NCI-H226 (cell line): ENCODE results near the gene NAV3.

Experiments
- DNase-seq: peaks from one replicate; pipeline ENCODE4 v3.0.0-alpha.2; 2015

Gene NAV3

GRCh38 chr12:77830583-77831351 is at the start of gene NAV3:
NAV3 (plus strand) TSS chr12:77830894; CDS start chr12:77831462, 568 bp downstream.
- DNase-seq, result no peak

- DNase-seq, result peak; percentile 10
Measured at GRCh38 chr12:77782034-77782433, 48.7 kb upstream of the NAV3 start.

- DNase-seq, result no peak
Measured at GRCh38 chr12:77782766-77783165, 47.9 kb upstream of the NAV3 start.

- DNase-seq, result no peak
Measured at GRCh38 chr12:77785211-77785610, 45.5 kb upstream of the NAV3 start.

GRCh38 chr12:77786675-77787074 is 44.0 kb upstream of the NAV3 start:
- DNase-seq, result no peak

GRCh38 chr12:77788231-77789168 is 42.2 kb upstream of the NAV3 start:
- DNase-seq, result no peak

GRCh38 chr12:77795699-77796098 is 35.0 kb upstream of the NAV3 start:
- DNase-seq, result no peak

- peak; percentile 34 for DNase-seq
Measured at GRCh38 chr12:77796775-77797174, 33.9 kb upstream of the NAV3 start.

- DNase-seq, result no peak
Measured at GRCh38 chr12:77800501-77800900, 30.2 kb upstream of the NAV3 start.

GRCh38 chr12:77808534-77808933 is 22.2 kb upstream of the NAV3 start:
- no peak for DNase-seq

GRCh38 chr12:77813558-77813957 is 17.1 kb upstream of the NAV3 start:
- DNase-seq, result no peak

- no peak for DNase-seq
Measured at GRCh38 chr12:77814386-77814785, 16.3 kb upstream of the NAV3 start.

GRCh38 chr12:77816196-77816595 is 14.5 kb upstream of the NAV3 start:
- no peak for DNase-seq

GRCh38 chr12:77817276-77817675 is 13.4 kb upstream of the NAV3 start:
- DNase-seq, result no peak

- DNase-seq, result no peak
Measured at GRCh38 chr12:77818351-77818750, 12.3 kb upstream of the NAV3 start.

- DNase-seq, result no peak
Measured at GRCh38 chr12:77821699-77822203, 8.9 kb upstream of the NAV3 start.

- DNase-seq, result no peak
Measured at GRCh38 chr12:77833329-77833728, 2.6 kb downstream of the NAV3 start.

GRCh38 chr12:77834618-77835017 is 3.9 kb downstream of the NAV3 start:
- DNase-seq, result no peak

- DNase-seq, result no peak
Measured at GRCh38 chr12:77835969-77836368, 5.3 kb downstream of the NAV3 start.

GRCh38 chr12:77837876-77838291 is 7.2 kb downstream of the NAV3 start:
- no peak for DNase-seq

GRCh38 chr12:77841521-77841920 is 10.8 kb downstream of the NAV3 start:
- DNase-seq, result peak; percentile 58

- no peak for DNase-seq
Measured at GRCh38 chr12:77842430-77842829, 11.7 kb downstream of the NAV3 start.

GRCh38 chr12:77845831-77846230 is 15.1 kb downstream of the NAV3 start:
- DNase-seq, result peak; percentile 66

- DNase-seq, result peak; percentile 78
Measured at GRCh38 chr12:77847060-77847541, 16.4 kb downstream of the NAV3 start.
